Stimulated activated effector memory CD8-positive, alpha-beta T cell treated with anti-CD3 and anti-CD28 coated beads, Interleukin-12 subunit alpha, Interleukin-12 subunit beta, amount 100 ng/mL, for 72 hours (primary cell): ENCODE data around the gene CCDC88B.

Source experiments
- ATAC-seq: fragments of 150-1000 bp; cut with Tn5 transposase; 2 replicates; pipeline ENCODE4 v1.10.0; 2021
- DNase-seq, 2 donors: peaks; one replicate each; pipeline ENCODE4 v3.0.0; 2021 to 2022; ENCODE audit warnings: low spot score in 2 of 2
- H3K27ac Mint-ChIP-seq: one replicate; pipeline ENCODE4 v1.8.0; 2022; ENCODE audit warnings: mild to moderate bottlenecking, mixed read lengths
- H3K36me3 Mint-ChIP-seq: one replicate; pipeline ENCODE4 v1.8.0; 2022; ENCODE audit warnings: mild to moderate bottlenecking, mixed read lengths
- H3K4me1 Mint-ChIP-seq: one replicate; pipeline ENCODE4 v1.8.0; 2022; ENCODE audit warnings: mixed read lengths
- H3K4me3 Mint-ChIP-seq: one replicate; pipeline ENCODE4 v1.8.0; 2022; ENCODE audit warnings: mild to moderate bottlenecking, mixed read lengths
- H3K9me3 Mint-ChIP-seq: one replicate; pipeline ENCODE4 v1.8.0; 2022; ENCODE audit warnings: mixed read lengths

CCDC88B gene

GRCh38 chr11:64369440-64370421, 29.7 kb downstream of the CCDC88B start:
- ATAC-seq, result no peak
- Mint-ChIP-seq H3K4me3 (no peak overlapping the region), H3K4me1 (no peaks in the 10 kb centered on the region), H3K36me3 (peaks cover 65% of the 10 kb centered on the region), H3K9me3 (no peaks in the 10 kb centered on the region), H3K27ac (no peak overlapping the region)
- DNase-seq, result no peak

- Mint-ChIP-seq H3K9me3 (no peaks in the 10 kb centered on the region), H3K36me3 (peaks cover 51% of the 10 kb centered on the region), H3K4me1 (no peaks in the 10 kb centered on the region), H3K27ac (no peak overlapping the region), H3K4me3 (no peak overlapping the region)
- DNase-seq, result no peak
- no peak for ATAC-seq
Observed at GRCh38 chr11:64371201-64371600, 31.2 kb downstream of the CCDC88B start.

DNA sequence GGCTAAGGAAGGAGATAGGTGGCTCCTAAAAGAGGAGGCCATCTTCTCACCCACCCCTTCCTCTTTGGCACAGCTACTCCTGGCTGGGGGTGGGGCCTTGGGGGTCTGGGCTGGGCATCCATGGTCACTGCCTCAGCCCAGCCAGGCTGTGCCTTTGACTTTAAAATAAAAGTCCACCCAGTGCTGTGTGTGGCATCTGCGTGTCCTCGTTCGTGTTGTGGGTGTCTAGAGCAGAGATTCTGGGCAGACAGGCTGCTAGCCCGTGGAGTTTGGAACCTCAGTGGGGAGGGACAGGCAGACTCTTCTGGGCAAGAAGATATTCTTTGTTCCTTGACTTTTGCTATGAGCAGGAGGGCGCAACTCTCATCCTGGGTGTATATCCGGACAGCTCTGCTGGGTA, 32.0 kb downstream of the CCDC88B start:
- ATAC-seq, result no peak
- Mint-ChIP-seq H3K4me3 (no peak overlapping the region), H3K27ac (no peak overlapping the region), H3K9me3 (no peaks in the 10 kb centered on the region), H3K36me3 (peaks cover 44% of the 10 kb centered on the region), H3K4me1 (no peaks in the 10 kb centered on the region)
- DNase-seq, result no peak

- Mint-ChIP-seq H3K36me3 (peaks cover 36% of the 10 kb centered on the region), H3K9me3 (no peaks in the 10 kb centered on the region), H3K4me1 (no peaks in the 10 kb centered on the region), H3K4me3 (no peak overlapping the region), H3K27ac (no peak overlapping the region)
- ATAC-seq, result peak; percentile 49
- no peak for DNase-seq
Observed at GRCh38 chr11:64372802-64373597, 33.0 kb downstream of the CCDC88B start.

DNA sequence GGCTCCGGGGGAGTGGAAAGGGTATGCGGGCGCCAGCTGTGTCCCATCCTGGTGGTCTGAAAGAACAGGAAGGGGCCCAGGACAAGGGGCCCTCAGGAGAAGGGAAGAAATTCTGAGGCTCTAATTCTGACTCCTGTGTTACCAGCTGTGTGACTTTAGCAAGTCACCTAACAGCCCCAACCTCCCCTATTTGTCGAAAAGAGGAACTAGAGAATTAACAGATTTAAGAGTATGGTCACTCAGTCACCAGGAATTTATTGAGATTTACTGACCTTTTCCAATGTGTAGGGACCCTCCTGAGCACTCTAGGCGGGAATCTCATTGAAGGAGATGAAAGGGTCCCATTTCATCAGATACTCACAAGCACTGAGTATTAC, 33.6 kb downstream of the CCDC88B start:
- DNase-seq (no peak), ATAC-seq (no peak)
- Mint-ChIP-seq H3K27ac (no peak overlapping the region), H3K9me3 (no peaks in the 10 kb centered on the region), H3K4me3 (no peak overlapping the region), H3K36me3 (peaks cover 30% of the 10 kb centered on the region), H3K4me1 (no peaks in the 10 kb centered on the region)

- Mint-ChIP-seq H3K36me3 (peaks cover 6% of the 10 kb centered on the region), H3K4me1 (no peaks in the 10 kb centered on the region), H3K27ac (no peak overlapping the region), H3K9me3 (no peaks in the 10 kb centered on the region), H3K4me3 (no peak overlapping the region)
- ATAC-seq (no peak), DNase-seq (no peak)
Observed at GRCh38 chr11:64376071-64376470, 36.1 kb downstream of the CCDC88B start.

DNA sequence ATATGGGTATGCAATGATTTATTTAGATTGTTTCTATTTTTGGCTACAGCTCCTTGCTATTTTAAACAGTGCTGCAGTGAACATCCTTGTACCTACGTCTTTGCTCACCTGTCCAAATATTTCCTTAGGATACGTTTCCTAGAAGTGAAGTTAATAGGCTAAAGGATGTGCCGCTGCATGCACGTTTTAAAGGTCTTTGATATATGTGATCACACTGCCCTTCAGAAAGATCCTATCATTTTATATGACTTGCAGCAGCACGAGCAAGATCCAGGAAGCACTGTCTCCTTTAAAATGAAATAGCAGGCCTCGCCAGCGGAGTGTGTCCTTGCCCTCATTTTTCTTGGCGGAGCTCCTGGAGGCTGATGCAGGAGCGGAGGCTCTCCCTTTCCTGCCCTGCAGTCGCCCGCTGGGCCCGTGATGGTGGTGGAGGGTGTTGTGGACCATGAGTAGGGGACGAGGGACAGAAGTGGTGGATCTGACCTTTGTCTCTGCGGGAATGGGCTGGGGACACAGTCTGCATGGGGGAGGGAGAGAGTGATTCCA, 38.4 kb downstream of the CCDC88B start:
- Mint-ChIP-seq H3K9me3 (no peaks in the 10 kb centered on the region), H3K4me1 (no peaks in the 10 kb centered on the region), H3K4me3 (no peak overlapping the region), H3K27ac (no peak overlapping the region), H3K36me3 (no peaks in the 10 kb centered on the region)
- ATAC-seq (no peak), DNase-seq (no peak)

- H3K9me3 Mint-ChIP-seq, result no peaks in the 10 kb centered on the region
- DNase-seq, result no peak
- no peaks in the 10 kb centered on the region for H3K4me1 Mint-ChIP-seq
- no peak for ATAC-seq
- H3K36me3 Mint-ChIP-seq, result no peaks in the 10 kb centered on the region
- H3K27ac Mint-ChIP-seq, result no peak overlapping the region
- no peak overlapping the region for H3K4me3 Mint-ChIP-seq
Observed at GRCh38 chr11:64379160-64379559, 39.2 kb downstream of the CCDC88B start.

DNA sequence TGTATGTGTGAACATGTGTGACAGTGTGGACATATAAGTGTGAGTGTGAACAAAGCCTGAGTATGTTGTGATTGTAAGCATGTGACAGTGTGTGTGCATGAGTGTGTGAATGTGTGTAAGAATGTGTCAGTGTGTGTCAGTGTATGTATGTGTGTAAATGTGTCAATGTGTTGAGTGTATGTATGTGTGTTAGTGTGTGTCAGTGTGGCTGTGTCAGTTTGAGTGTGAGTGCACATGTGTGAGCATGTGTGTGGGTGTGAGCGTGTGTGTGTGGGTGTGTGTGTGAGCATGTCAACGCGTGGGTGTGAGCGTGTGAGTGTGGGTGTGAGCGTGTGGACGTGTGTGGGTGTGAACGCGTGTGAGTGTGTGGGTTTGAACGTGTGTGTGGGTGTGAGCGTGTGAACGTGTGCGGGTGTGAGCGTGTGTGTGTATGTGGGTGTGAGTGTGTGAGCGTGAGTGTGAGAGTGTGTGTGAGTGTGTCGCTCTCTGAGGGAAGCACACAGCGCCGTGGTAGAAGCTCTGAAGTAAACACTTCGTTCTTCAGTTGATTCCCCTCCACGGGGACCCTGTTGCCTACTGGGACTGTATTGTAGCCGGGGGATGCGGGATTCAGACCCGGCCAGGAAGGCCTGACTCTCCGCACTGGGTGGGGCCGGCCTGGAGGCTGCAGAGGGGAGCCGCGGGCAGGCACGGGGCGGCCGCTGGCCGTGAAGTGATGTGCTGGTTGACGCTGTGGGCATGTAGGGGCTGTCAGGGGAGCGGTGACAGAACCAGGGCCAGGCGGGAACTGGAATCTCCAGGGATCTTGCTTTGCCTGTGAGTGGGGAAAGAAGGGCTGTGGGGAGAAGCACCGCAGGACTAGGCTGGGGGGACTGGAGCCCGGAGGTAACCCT, 40.1 kb downstream of the CCDC88B start:
- no peak for DNase-seq
- Mint-ChIP-seq H3K4me3 (no peak overlapping the region), H3K36me3 (no peaks in the 10 kb centered on the region), H3K9me3 (no peaks in the 10 kb centered on the region), H3K4me1 (no peaks in the 10 kb centered on the region), H3K27ac (no peak overlapping the region)
- ATAC-seq, result no peak

- Mint-ChIP-seq H3K4me3 (no peak overlapping the region), H3K4me1 (no peaks in the 10 kb centered on the region), H3K9me3 (no peaks in the 10 kb centered on the region)
Observed at GRCh38 chr11:64381350-64381749, 41.3 kb downstream of the CCDC88B start.

GRCh38 chr11:64382047-64382446, 42.0 kb downstream of the CCDC88B start:
- DNase-seq, result no peak
- Mint-ChIP-seq H3K27ac (no peak overlapping the region), H3K9me3 (no peaks in the 10 kb centered on the region), H3K4me3 (no peak overlapping the region), H3K4me1 (no peaks in the 10 kb centered on the region), H3K36me3 (no peaks in the 10 kb centered on the region)
- ATAC-seq, result no peak

More at GRCh38 chr11:64381350-64381749, 41.3 kb downstream of the CCDC88B start:
- no peak for DNase-seq
- no peak for ATAC-seq
- H3K27ac Mint-ChIP-seq, result no peak overlapping the region
- H3K36me3 Mint-ChIP-seq, result no peaks in the 10 kb centered on the region

- Mint-ChIP-seq H3K36me3 (no peaks in the 10 kb centered on the region), H3K4me1 (no peaks in the 10 kb centered on the region), H3K9me3 (no peaks in the 10 kb centered on the region), H3K27ac (no peak overlapping the region), H3K4me3 (no peak overlapping the region)
- DNase-seq (no peak), ATAC-seq (no peak)
Observed at GRCh38 chr11:64382586-64382985, 42.6 kb downstream of the CCDC88B start.

DNA sequence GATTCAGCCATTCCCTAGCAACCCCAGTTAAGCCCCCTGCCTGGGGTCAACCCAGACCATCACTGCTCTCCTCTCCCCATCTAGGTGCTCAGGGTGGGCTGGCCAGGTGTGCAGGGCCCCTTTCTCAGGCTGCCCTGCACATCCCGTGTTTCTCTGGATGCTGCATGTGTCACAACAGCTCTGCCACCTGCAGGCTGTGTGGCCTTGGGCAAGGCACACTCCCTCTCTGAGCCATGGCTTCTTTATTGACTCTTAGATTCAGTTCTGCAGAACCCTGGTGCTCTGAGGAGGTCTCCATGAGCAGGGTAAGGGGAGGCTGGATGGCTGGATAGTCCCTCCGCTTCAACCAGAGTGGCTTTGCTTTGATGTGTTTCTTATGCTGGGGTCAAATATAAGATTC, 43.6 kb downstream of the CCDC88B start:
- no peak for ATAC-seq
- H3K4me3 Mint-ChIP-seq, result no peak overlapping the region
- no peak for DNase-seq
- no peak overlapping the region for H3K27ac Mint-ChIP-seq
- H3K36me3 Mint-ChIP-seq, result no peaks in the 10 kb centered on the region
- H3K9me3 Mint-ChIP-seq, result peaks cover 3% of the 10 kb centered on the region
- peaks cover 6% of the 10 kb centered on the region for H3K4me1 Mint-ChIP-seq

- DNase-seq (no peak), ATAC-seq (no peak)
- Mint-ChIP-seq H3K9me3 (peaks cover 3% of the 10 kb centered on the region), H3K27ac (no peak overlapping the region), H3K36me3 (no peaks in the 10 kb centered on the region), H3K4me1 (peaks cover 6% of the 10 kb centered on the region), H3K4me3 (no peak overlapping the region)
Observed at GRCh38 chr11:64384028-64384737, 44.2 kb downstream of the CCDC88B start.
